HepG2 (cell line): ENCODE results near the gene NMRAL1. TPM values are rescaled to one million over a fixed set of nuclear protein-coding genes. Genes with fewer than 3 reads are reported as not detected.

ENCODE experiments used
- ATAC-seq: fragments of 200-7000 bp; cut with Tn5 transposase; 3 replicates; pipeline ENCODE4 v1.9.1; 2020; ENCODE audit warnings: mild to moderate bottlenecking, moderate library complexity
- BruUV-seq: library from RNA; stranded (reverse); fragments of 400-500 nt; replicated peaks from 2 replicates; lab custom pipeline; 2021; lab: Mats Ljungman, UMichigan
- CTCF ChIA-PET: fragments of 300-600 bp; formaldehyde crosslinking; extraction: SDS; loops from one replicate; lab custom pipeline; 2021; ENCODE audit warnings: low total read pairs, inconsistent platforms, low intra/inter-chr PET ratio; lab: Yijun Ruan, JAX
- POLR2A ChIA-PET: fragments of 350-600 bp; sonication (Branson Sonifier 250); formaldehyde crosslinking; loops from one replicate; lab custom pipeline; 2020; ENCODE audit warnings: antibody characterized with exemption, inconsistent platforms; lab: Yijun Ruan, JAX
- DNase-seq: peaks from one replicate; pipeline ENCODE4 v3.0.0-alpha.2; 2015; ENCODE audit warnings: low spot score
- FAIRE-seq: peaks from 3 replicates; lab custom pipeline; 2011; peaks lifted over from hg19 to GRCh38; lab: Jason Lieb, UNC
- H2AFZ ChIP-seq: one replicate; pipeline ENCODE4 v1.6.1; 2011; ENCODE audit warnings: low read length, inconsistent platforms
- H3K27ac ChIP-seq: fragments of 300-600 bp; 3 replicates; pipeline ENCODE4 v1.8.0; 2011; ENCODE audit warnings: mixed run types, mild to moderate bottlenecking, mixed read lengths, low read length, inconsistent platforms; ENCODE audit not compliant: insufficient read depth; ENCODE audit errors: extremely low read length
- H3K27me3 ChIP-seq, 2 experiments: fragments of 200-600 bp in 1 of 2; 2 replicates in 1 of 2; 3 replicates in 1 of 2; pipeline versions ENCODE4 v1.6.0 to v1.8.0; 2011; ENCODE audit warnings: low read length in 2 of 2, mild to moderate bottlenecking in 2 of 2, moderate library complexity in 2 of 2, inconsistent platforms in 1 of 2; ENCODE audit not compliant: insufficient read depth in 2 of 2, control insufficient read depth in 1 of 2
- H3K36me3 ChIP-seq, 2 experiments: fragments of 200-600 bp in 1 of 2; replicated peaks in 1 of 2; 2 replicates in 1 of 2; 3 replicates in 1 of 2; pipeline versions ENCODE4 v1.5.1 to v1.8.0; 2011; ENCODE audit warnings: low read length in 2 of 2, inconsistent platforms in 1 of 2; ENCODE audit not compliant: insufficient read depth in 2 of 2, control insufficient read depth in 1 of 2
- H3K4me1 ChIP-seq: 2 replicates; pipeline ENCODE4 v1.5.1; 2012; ENCODE audit warnings: low read length, inconsistent platforms; ENCODE audit not compliant: insufficient read depth
- H3K4me2 ChIP-seq: 2 replicates; pipeline ENCODE4 v1.6.0; 2011; ENCODE audit warnings: low read depth, low read length, inconsistent platforms
- H3K4me3 ChIP-seq, 3 experiments: fragments of 200-600 bp in 1 of 3; sonication (generic), shearing (Covaris generic) in 1 of 3; replicated peaks in 1 of 3; 2 replicates each; pipeline ENCODE4 v1.5.1; 2011 to 2016; ENCODE audit warnings: low read length in 3 of 3, inconsistent platforms in 2 of 3, low read depth in 2 of 3, mild to moderate bottlenecking in 2 of 3, control low read depth in 1 of 3, mixed read lengths in 1 of 3; ENCODE audit not compliant: insufficient read depth in 1 of 3
- H3K79me2 ChIP-seq: one replicate; pipeline ENCODE4 v1.6.1; 2011; ENCODE audit warnings: low read length, inconsistent platforms; ENCODE audit not compliant: insufficient read depth
- H3K9ac ChIP-seq: 2 replicates; pipeline ENCODE4 v1.6.0; 2011; ENCODE audit warnings: mild to moderate bottlenecking, low read depth, low read length, inconsistent platforms; ENCODE audit not compliant: insufficient read depth
- H3K9me3 ChIP-seq: 2 replicates; pipeline ENCODE4 v1.5.1; 2012; ENCODE audit warnings: mild to moderate bottlenecking, low read length
- H4K20me1 ChIP-seq: 2 replicates; pipeline ENCODE4 v1.6.0; 2011; ENCODE audit warnings: inconsistent platforms, mild to moderate bottlenecking, low read length, moderate library complexity; ENCODE audit not compliant: insufficient read depth
- GPN1 ChIP-seq: sonication (generic); formaldehyde crosslinking; IDR thresholded peaks from 2 replicates; pipeline ENCODE4 v1.5.1; 2020; ENCODE audit warnings: missing genetic modification reagents, borderline replicate concordance
- JUNB ChIP-seq: sonication (generic); formaldehyde crosslinking; IDR thresholded peaks from 2 replicates; pipeline ENCODE4 v1.8.0; 2022; ENCODE audit warnings: missing genetic modification reagents, mild to moderate bottlenecking, borderline replicate concordance
- NR2F2 ChIP-seq: IDR thresholded peaks from 2 replicates; pipeline ENCODE4 v1.6.1; 2012; ENCODE audit warnings: low read depth, inconsistent platforms, borderline replicate concordance
- NR2F6 ChIP-seq, 2 experiments: IDR thresholded peaks; 2 replicates each; pipeline ENCODE4 v1.6.1; 2016; ENCODE audit warnings: antibody characterized with exemption in 1 of 2, mild to moderate bottlenecking in 1 of 2
- PTBP1 ChIP-seq: fragments of 200-400 bp; formaldehyde crosslinking; IDR thresholded peaks from 2 replicates; pipeline ENCODE4 v1.6.1; 2018; ENCODE audit warnings: low read length, low read depth; ENCODE audit not compliant: poor library complexity, severe bottlenecking
- RFXAP ChIP-seq: sonication (generic); formaldehyde crosslinking; IDR thresholded peaks from 2 replicates; pipeline ENCODE4 v1.4.0; 2020; ENCODE audit warnings: missing genetic modification reagents, borderline replicate concordance
- SATB2 ChIP-seq: sonication (generic); formaldehyde crosslinking; IDR thresholded peaks from 2 replicates; pipeline ENCODE4 v1.5.0; 2020; ENCODE audit warnings: missing genetic modification reagents
- TARDBP ChIP-seq: sonication (generic); formaldehyde crosslinking; IDR thresholded peaks from 2 replicates; pipeline ENCODE4 v1.8.0; 2022; ENCODE audit warnings: mild to moderate bottlenecking, missing genetic modification reagents
- XRCC5 ChIP-seq: fragments of 200-400 bp; formaldehyde crosslinking; optimal IDR thresholded peaks from 2 replicates; pipeline ENCODE3; 2017; ENCODE audit warnings: mild to moderate bottlenecking, low read length
- ZNF17 ChIP-seq: sonication (generic); formaldehyde crosslinking; IDR thresholded peaks from 2 replicates; pipeline ENCODE4 v1.5.0; 2020; ENCODE audit warnings: mild to moderate bottlenecking, missing genetic modification reagents
- ZNF83 ChIP-seq: sonication (generic); formaldehyde crosslinking; IDR thresholded peaks from 2 replicates; pipeline ENCODE4 v1.4.0; 2020; ENCODE audit warnings: missing genetic modification reagents, mild to moderate bottlenecking, borderline replicate concordance
- WGBS: methylation state at CpG from one replicate; pipeline ENCODE4 v1.1.6; 2017; ENCODE audit warnings: low lambda C conversion rate; 5-methylcytosine and 5-hydroxymethylcytosine counted together
- in situ Hi-C: cut with HindIII; loops from 2 replicates; pipeline ENCODE4 v1.10.0; 2017; ENCODE audit warnings: low pct_unique_long_range_greater_than_20kb; ENCODE audit not compliant: extremely low pct_ligation_motif_present
- intact Hi-C: fragments of 100-400 bp; cut with micrococcal nuclease; formaldehyde crosslinking; loops from one replicate; pipeline ENCODE4 v1.10.0; 2022; ENCODE audit not compliant: unreplicated experiment
- polyA plus RNA-seq, 8 experiments: library from polyadenylated mRNA; depleted of rRNA in 3 of 8; stranded (reverse) in 7 of 8; unstranded in 1 of 8; fragments of >200 nt; fragmentation: Illumina TruSeq in 4 of 8; extraction: Trizol in 4 of 8; gene quantifications; 2 replicates each; pipeline versions ENCODE4 v1.2.1 to v1.2.3, GENCODE V29; 2011 to 2016; ENCODE audit warnings: low read depth in 4 of 8, missing spikeins in 1 of 8, mixed read lengths in 1 of 8; ENCODE audit not compliant: insufficient read depth in 1 of 8
- total RNA-seq, 5 experiments: library from RNA; depleted of rRNA; stranded (reverse); fragments of >200 nt; fragmentation: Illumina TruSeq; extraction: Trizol; gene quantifications; 2 replicates each; pipeline ENCODE4 v1.2.3, GENCODE V29; 2016; ENCODE audit warnings: low read depth in 1 of 5
- TF ChIP-seq, protein P1 (sequence below): sonication (generic); formaldehyde crosslinking; IDR thresholded peaks from 2 replicates; pipeline ENCODE4 v1.8.1; 2022; ENCODE audit warnings: low read depth, mild to moderate bottlenecking, missing genetic modification reagents
- TF ChIP-seq, protein P2 (sequence below): IDR thresholded peaks from 2 replicates; pipeline ENCODE4 v1.6.1; 2016; ENCODE audit warnings: missing biosample characterization, missing genetic modification reagents, low read depth
- TF ChIP-seq, protein P3 (sequence below): sonication (generic); formaldehyde crosslinking; IDR thresholded peaks from 2 replicates; pipeline ENCODE4 v1.4.0; 2020; ENCODE audit warnings: low read depth, missing genetic modification reagents

The NMRAL1 gene
- total and polyA plus RNA-seq, 2 of the 13 experiments (the other 11 are each of a cell fraction or from before 2014, with no cell fraction given): 30.8 to 33.1 TPM

DNA sequence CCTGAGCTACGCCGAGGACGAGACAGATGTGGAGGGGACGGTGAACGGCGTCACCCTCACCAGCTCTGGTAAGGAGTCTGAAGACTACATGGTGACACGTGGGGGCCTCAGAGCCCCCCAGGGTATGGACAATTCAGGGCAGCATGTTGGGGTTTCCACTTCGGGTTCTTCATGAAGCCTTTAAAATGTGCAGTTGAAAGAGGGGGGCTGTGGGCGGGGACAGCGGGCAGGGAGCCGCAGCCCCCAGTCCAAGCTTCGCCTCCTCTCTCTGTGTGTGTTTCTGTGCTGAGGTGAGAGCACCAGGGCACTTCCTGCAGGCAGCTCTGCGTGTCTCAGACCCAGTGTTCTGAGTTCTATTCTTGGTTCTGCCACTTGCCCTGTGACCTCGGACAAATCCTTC lies 24.0 kb downstream of the NMRAL1 start:
- FAIRE-seq: no peak
- DNase-seq: no peak
- in situ Hi-C loops: no loop called here
- no peaks in the 10 kb centered on the region for H3K79me2 ChIP-seq
- H3K36me3 ChIP-seq: peaks cover 35 to 76% of the 10 kb centered on the region in 2 experiments
- H3K4me2 ChIP-seq: no peak overlapping the region
- H3K4me3 ChIP-seq: no peak overlapping the region
- no peaks in the 10 kb centered on the region for H4K20me1 ChIP-seq
- intact Hi-C loops: no loop called here
- CTCF ChIA-PET: no interaction called here
- POLR2A ChIA-PET: interaction anchor here (1.1 kb wide), 1 partner anchor 19 kb away, joined by 3 read pairs; no protein-coding TSS in a partner anchor
- 95% methylated on average over 6 of the region's 14 CpGs for WGBS
- no peaks in the 10 kb centered on the region for H3K9me3 ChIP-seq
- H3K9ac ChIP-seq: no peak overlapping the region
- ATAC-seq: no peak
- H3K4me1 ChIP-seq: no peaks in the 10 kb centered on the region
- no peak overlapping the region for H3K27ac ChIP-seq
- no peak overlapping the region for H2AFZ ChIP-seq
- no TSS peak for BruUV-seq
- no peaks in the 10 kb centered on the region for H3K27me3 ChIP-seq
- TF ChIP-seq SATB2 (CRISPR knock-in tag): no peak
- TF ChIP-seq PTBP1: no peak
- no peak for TF ChIP-seq RFXAP (CRISPR knock-in tag)
- no peak for TF ChIP-seq ZNF17
- TF ChIP-seq TARDBP (CRISPR knock-in tag): no peak
- TF ChIP-seq, protein P1, sequence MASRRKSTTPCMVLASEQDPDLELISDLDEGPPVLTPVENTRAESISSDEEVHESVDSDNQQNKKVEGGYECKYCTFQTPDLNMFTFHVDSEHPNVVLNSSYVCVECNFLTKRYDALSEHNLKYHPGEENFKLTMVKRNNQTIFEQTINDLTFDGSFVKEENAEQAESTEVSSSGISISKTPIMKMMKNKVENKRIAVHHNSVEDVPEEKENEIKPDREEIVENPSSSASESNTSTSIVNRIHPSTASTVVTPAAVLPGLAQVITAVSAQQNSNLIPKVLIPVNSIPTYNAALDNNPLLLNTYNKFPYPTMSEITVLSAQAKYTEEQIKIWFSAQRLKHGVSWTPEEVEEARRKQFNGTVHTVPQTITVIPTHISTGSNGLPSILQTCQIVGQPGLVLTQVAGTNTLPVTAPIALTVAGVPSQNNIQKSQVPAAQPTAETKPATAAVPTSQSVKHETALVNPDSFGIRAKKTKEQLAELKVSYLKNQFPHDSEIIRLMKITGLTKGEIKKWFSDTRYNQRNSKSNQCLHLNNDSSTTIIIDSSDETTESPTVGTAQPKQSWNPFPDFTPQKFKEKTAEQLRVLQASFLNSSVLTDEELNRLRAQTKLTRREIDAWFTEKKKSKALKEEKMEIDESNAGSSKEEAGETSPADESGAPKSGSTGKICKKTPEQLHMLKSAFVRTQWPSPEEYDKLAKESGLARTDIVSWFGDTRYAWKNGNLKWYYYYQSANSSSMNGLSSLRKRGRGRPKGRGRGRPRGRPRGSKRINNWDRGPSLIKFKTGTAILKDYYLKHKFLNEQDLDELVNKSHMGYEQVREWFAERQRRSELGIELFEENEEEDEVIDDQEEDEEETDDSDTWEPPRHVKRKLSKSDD (CRISPR knock-in tag): no peak
- TF ChIP-seq ZNF83 (CRISPR knock-in tag): no peak
- TF ChIP-seq, protein P2, sequence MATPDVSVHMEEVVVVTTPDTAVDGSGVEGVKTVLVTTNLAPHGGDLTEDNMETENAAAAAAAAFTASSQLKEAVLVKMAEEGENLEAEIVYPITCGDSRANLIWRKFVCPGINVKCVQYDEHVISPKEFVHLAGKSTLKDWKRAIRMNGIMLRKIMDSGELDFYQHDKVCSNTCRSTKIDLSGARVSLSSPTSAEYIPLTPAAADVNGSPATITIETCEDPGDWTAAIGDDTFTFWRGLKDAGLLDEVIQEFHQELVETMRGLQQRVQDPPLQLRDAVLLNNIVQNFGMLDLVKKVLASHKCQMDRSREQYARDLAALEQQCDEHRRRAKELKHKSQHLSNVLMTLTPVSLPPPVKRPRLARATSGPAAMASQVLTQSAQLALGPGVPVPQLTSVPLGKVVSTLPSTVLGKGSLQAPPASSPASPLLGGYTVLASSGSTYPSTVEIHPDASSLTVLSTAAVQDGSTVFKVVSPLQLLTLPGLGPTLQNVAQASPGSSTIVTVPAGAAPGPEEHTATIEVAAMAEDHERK (CRISPR knock-in tag): no peak
- no peak for TF ChIP-seq NR2F2
- TF ChIP-seq JUNB (CRISPR knock-in tag): no peak
- TF ChIP-seq NR2F6 (IDR thresholded peaks at IDR 0.05): no peak
- TF ChIP-seq NR2F6 (CRISPR knock-in tag; IDR thresholded peaks at IDR 0.05): no peak
- TF ChIP-seq, protein P3, sequence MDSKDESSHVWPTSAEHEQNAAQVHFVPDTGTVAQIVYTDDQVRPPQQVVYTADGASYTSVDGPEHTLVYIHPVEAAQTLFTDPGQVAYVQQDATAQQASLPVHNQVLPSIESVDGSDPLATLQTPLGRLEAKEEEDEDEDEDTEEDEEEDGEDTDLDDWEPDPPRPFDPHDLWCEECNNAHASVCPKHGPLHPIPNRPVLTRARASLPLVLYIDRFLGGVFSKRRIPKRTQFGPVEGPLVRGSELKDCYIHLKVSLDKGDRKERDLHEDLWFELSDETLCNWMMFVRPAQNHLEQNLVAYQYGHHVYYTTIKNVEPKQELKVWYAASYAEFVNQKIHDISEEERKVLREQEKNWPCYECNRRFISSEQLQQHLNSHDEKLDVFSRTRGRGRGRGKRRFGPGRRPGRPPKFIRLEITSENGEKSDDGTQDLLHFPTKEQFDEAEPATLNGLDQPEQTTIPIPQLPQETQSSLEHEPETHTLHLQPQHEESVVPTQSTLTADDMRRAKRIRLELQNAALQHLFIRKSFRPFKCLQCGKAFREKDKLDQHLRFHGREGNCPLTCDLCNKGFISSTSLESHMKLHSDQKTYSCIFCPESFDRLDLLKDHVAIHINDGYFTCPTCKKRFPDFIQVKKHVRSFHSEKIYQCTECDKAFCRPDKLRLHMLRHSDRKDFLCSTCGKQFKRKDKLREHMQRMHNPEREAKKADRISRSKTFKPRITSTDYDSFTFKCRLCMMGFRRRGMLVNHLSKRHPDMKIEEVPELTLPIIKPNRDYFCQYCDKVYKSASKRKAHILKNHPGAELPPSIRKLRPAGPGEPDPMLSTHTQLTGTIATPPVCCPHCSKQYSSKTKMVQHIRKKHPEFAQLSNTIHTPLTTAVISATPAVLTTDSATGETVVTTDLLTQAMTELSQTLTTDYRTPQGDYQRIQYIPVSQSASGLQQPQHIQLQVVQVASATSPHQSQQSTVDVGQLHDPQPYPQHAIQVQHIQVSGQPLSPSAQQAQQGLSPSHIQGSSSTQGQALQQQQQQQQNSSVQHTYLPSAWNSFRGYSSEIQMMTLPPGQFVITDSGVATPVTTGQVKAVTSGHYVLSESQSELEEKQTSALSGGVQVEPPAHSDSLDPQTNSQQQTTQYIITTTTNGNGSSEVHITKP: no peak
- TF ChIP-seq XRCC5: no peak
- no peak for TF ChIP-seq GPN1
